GM18499 (cell line): ENCODE results near the gene POU2AF2.

Source experiments
- ATAC-seq: cut with Tn5 transposase; IDR thresholded peaks from one replicate; pipeline ENCODE4 v1.9.1; 2021; ENCODE audit warnings: moderate number of reproducible peaks; ENCODE audit not compliant: insufficient read depth, unreplicated experiment

POU2AF2 gene

GRCh38 chr11:111326824-111327223 lies 81.3 kb downstream of the POU2AF2 start:
- ATAC-seq, result no peak

DNA sequence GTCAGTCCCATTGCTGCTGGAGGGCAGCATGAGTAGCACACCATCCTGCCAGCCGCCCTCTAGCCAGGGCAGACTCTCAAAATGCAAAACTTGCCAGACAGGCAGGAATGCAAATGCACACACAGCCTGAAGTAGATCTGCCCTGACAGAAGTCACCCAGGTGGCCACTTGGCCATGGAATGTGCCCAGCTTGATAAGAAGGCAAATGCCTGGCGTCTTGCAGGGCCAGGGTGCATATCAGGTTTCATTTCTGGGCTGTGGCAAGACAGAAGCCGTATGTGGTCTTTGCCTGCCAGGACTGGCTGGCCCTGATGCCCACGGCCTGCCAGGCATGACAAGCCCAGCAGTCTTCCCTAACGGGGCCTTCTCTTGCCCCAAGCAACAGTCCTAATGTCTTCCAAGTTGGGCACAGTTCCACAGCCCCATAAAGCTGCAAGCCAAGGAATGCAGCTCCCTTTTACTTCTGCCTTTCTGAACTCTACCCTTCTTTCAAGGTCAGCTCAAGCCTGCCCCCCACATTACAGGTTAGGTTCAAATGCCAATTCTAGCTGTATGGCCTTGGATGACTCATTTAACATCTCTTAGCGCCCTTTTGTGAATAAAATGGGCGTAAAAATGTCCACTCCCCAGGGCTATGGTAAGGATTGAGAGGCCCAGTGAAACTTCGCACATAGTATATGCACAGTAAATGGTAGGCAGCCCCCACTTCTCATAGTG lies 82.5 kb downstream of the POU2AF2 start:
- no peak for ATAC-seq

DNA sequence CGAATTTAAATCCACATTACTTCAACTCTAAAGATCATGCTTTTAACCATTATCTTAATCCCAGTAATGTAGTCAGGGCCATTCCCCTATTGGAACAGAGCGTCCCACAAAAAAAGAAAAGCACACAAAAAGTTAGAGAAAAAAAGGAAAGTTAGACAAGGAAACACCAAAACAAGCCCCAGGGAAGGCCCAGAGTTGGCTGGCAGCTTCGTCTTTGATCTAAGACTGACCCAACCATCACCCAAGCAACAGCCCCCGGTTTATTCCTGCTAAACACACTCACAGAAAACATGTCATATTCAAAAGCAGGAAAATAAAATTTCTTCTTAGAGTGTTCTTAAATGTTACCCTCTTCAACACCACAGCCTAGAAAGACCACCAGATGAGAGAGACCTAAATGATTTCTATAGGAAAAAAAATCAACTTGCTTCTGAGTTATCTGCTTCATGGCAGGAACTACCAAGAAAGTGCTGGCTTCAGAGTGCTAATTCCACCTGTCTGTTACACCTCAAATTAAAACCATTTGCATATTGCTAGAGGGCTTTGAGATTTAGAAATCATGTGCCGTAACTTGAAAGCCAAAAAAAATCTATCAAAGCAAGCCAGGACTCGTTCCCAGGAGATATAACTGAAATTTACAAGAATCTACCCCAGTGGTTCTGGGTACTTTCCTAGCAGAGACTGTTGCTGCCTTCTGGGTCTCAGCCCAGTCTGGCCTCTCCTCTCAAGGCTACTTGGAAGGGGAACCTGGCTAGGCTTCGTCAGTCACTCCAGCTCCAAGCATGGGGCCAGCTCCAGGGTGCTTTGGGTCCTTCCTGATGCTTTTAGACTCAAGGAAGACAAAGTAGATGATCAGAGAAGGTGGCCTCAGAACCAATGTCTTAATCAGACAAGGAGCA lies 84.0 kb downstream of the POU2AF2 start:
- no peak for ATAC-seq

DNA sequence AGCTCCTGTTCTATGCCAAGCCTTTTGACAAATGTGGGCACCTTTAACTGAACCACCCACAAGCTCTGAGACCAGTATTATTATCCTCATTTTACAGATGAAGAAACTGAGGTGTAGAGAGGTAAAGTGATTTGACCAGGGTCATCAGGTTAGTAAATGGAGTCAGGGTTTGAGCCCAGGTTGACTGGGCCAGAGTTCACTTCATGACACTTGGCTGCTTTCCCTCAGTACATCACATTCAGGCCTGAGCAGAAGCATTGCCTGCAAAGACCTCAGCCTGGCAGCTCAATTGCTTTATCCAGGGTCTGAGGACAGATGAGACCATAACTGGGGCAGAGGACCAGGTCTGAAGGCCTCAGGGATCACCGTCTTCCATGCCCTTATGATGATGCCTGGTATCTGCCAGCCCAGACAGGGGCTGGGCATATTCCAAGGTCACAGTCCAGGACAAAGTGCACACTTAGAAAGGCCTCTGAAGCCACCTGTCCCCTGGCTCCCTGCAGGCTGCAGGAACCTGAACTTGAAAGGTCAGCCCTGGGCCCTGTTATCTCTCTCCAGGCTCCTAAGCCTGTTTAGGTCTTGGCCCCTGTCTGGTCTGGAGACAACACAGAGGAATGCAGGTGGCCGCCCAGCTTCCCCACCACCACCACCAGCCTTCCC lies 84.8 kb downstream of the POU2AF2 start:
- no peak for ATAC-seq

GRCh38 chr11:111331711-111332479 lies 86.4 kb downstream of the POU2AF2 start:
- no peak for ATAC-seq

DNA sequence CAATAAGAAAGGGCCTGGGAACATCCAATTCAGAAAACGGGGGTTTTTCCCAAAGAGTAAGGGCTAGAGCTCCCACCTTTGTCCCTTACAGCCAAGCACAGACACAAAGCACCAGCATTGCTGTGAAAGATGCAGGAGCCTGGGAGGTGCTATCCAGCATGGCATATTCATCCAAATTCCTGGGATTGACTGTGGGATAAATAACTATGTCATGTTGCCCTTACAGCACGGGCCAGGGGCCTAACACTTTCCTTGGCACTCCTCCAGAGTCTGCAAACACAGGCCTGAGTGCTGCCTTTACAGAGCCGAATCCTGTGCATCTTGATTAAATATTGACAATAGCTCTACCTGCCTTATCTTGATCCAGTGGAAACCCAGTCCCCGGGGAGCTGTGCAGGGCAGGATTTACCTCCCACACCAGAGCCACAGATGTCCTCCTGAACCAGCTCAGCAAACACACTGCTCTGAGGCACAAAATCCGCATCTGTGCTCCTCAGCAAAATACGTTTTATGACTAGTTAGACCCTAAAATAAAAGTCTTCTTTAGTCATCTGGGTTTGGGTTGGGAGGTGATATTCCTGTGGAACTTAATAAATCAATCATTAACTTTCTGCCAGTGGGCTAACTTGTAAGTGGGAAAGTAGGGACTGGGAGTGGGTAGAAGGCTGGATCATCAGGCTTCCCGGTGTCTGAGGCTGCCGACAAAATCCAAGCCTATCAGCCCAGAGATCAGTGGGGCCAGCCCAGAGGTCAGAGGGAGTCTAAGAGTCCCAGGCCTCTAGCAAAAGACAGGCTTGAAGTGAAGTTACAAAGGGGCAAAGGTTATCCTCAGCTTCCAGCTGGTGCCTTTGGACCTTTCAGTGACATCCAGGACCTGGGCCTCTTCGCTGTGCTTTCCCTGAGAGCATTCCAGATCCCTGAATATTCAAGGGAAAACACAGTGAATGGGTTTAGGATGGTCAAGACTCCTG lies 89.3 kb downstream of the POU2AF2 start:
- no peak for ATAC-seq

DNA sequence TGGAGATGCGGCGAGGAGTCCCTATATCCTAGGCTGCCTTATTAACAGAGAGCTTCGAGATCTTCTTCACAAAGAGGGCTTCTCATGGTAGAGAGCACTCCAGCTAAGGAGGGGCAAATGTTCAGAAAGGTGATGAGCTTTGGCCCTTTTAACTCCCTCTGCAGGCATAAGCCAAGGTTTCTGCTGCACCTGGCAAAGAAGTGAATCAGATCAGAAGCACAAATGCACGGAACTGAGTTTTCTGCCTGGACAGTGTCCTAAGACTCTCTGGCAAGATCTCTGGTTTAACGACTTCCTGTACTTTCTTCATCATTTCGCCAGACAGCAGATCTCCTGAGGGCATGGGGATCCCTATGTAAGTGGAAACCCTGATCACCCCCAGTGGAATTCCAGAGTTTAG lies 90.0 kb downstream of the POU2AF2 start:
- no peak for ATAC-seq
